ENCODE measurements around the gene OARD1.
A peak's percentile ranks its signal among the peaks of the same experiment; 100 is the strongest.
"Not testable (repeated sequence)": the region's sequence is repeated elsewhere in the genome, so short reads cannot be mapped to it uniquely, and the experiment has no call there.

Gene OARD1, protein sequence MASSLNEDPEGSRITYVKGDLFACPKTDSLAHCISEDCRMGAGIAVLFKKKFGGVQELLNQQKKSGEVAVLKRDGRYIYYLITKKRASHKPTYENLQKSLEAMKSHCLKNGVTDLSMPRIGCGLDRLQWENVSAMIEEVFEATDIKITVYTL

DNA sequence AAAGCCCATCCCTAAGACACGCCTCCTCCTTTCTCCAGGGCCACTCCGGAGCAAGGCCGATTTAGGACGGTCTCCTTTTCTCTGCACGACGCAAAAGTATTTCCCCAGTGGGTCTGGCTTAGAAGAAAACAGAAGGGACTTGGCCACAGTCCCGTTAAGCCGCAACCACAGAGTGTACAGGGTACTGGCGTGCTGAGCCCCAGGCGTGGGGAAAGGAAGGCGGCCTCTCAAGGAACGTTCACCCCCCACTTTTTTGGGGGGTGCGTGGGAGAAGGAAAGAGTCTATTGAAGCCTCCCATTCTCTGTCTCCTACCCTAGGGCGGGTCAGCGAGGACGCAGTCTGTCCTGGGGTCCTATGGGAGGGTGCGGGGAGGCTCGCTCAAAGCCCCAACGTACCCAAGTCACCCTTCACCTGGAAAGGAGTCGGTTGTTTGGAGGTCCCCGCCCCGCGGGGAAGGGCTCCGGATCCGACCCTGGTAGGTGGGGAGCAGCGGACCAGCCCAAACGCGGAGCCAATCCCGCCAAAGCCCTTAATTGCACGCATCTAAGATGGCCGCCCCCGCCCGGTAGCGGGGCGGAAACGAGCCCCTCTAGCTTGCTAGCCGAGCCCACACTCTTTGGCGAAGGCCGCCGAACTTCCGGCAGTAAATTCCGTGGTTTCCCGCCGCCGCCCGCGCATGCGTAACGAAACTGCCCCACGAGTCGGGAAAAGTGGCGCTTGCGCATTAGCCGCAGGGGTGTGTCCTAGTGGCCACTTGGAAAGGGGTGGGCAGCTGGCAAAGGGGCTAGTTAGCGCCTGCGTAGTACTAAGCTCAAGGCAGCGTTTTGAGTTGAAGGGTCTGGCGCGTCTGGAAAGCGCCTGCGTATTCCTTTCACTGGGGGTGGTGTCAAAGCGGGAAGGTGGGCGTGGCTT is at the start of gene OARD1:
OARD1 (minus strand) TSS at position 434 of the 913 bp plus-strand sequence. CDS start 722 bp downstream, outside the sequence.
- H3K4me3 ChIP-seq (replicated peaks in 1 of 2; ENCODE audit: low read depth in 2 of 2, low read length in 2 of 2) = peak within 1 kb of the TSS; percentile 84 to 97
- peak; percentile 92 to 100 for DNase-seq (ENCODE audit: low read depth in 2 of 2)
- TF ChIP-seq, protein P1, sequence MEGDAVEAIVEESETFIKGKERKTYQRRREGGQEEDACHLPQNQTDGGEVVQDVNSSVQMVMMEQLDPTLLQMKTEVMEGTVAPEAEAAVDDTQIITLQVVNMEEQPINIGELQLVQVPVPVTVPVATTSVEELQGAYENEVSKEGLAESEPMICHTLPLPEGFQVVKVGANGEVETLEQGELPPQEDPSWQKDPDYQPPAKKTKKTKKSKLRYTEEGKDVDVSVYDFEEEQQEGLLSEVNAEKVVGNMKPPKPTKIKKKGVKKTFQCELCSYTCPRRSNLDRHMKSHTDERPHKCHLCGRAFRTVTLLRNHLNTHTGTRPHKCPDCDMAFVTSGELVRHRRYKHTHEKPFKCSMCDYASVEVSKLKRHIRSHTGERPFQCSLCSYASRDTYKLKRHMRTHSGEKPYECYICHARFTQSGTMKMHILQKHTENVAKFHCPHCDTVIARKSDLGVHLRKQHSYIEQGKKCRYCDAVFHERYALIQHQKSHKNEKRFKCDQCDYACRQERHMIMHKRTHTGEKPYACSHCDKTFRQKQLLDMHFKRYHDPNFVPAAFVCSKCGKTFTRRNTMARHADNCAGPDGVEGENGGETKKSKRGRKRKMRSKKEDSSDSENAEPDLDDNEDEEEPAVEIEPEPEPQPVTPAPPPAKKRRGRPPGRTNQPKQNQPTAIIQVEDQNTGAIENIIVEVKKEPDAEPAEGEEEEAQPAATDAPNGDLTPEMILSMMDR (IDR thresholded peaks at IDR 0.05; ENCODE audit: low read depth, low read length) = no peak

DNA sequence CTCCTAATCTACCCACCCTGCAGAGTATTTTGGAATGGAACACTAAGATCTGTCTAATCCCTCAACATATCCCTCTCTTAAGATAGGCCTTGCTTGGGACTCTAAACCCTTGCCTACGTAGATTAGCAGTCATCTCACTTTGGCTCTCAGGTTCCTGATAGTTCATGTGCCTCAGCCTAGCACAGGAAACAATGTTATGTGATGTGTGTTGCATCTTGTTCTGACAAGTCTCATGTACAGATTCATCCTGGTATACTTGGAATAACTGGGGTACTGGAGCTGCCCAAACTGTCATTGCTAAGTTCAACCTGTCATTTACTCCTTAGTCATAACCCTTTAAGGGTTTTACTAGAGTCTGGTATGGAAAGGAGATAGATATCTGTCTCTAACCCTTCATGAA is 47.9 kb upstream of the OARD1 start:
- H3K4me3 ChIP-seq (replicated peaks in 1 of 2; ENCODE audit: low read depth in 2 of 2, low read length in 2 of 2) = no peak overlapping the region
- TF ChIP-seq, protein P1 (IDR thresholded peaks at IDR 0.05; ENCODE audit: low read depth, low read length) = no peak
- no peak for DNase-seq (ENCODE audit: low read depth in 2 of 2)

DNA sequence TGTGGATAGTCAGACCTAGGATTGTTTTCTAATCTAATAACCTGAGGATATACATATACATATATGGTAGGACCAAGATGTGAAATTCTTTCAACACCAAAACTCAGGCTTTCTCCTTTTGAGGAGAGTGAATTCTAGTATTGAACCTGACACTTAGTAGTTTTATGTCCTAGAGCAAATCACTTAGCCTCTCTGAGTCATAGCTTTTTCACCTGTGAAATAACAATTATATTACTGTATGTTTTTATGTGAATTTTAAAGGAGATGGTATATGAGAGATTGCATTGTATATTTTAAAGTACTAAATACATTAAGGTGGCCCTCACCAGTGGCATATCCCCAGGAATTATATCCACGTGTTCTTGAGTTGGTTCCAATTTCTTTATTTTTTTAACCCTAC is 47.4 kb upstream of the OARD1 start:
- no peak for DNase-seq (ENCODE audit: low read depth in 2 of 2)
- TF ChIP-seq, protein P1 (IDR thresholded peaks at IDR 0.05; ENCODE audit: low read depth, low read length) = no peak
- H3K4me3 ChIP-seq (replicated peaks in 1 of 2; ENCODE audit: low read depth in 2 of 2, low read length in 2 of 2) = no peak overlapping the region

DNA sequence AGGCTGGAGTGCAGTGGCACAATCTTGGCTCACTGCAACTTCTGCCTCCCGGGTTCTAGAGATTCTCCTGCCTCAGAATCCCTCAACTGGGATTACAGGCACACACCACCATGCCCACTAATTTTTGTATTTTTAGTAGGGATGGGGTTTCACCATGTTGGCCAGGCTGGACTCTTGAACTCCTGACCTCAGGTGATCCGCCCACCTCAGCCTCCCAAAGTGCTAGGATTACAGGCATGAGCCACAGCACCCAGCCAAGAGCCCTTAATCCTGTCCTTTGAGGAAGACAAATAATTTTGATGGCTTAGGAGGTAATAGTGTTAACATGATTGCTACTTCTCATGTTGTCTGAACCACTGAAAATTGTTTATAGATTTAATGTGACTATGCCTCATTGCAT is 42.9 kb upstream of the OARD1 start:
- not testable (repeated sequence) for DNase-seq (ENCODE audit: low read depth in 2 of 2); H3K4me3 ChIP-seq (replicated peaks in 1 of 2; ENCODE audit: low read depth in 2 of 2, low read length in 2 of 2)

DNA sequence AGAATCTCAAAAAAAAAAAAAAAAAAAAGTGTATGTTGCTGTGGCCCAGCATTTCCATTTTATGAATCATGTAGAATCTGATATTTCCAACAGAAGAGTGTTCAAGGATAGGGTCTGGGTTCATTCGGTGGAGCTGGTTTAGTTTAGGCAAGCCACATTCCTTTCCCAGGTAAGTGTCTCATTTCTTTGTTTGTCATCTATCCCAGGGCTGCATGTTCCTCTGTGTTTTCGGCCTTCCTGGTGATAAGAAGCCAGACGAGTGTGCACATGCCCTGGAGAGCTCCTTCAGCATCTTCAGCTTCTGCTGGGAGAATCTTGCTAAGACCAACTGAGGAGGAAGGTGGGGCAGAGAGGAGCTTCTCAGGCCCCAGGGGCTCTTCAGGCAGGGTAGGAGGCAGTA is 38.9 kb upstream of the OARD1 start:
- no peak overlapping the region for H3K4me3 ChIP-seq (replicated peaks in 1 of 2; ENCODE audit: low read depth in 2 of 2, low read length in 2 of 2)
- DNase-seq (ENCODE audit: low read depth in 2 of 2) = no peak
- TF ChIP-seq, protein P1 (IDR thresholded peaks at IDR 0.05; ENCODE audit: low read depth, low read length) = no peak

DNA sequence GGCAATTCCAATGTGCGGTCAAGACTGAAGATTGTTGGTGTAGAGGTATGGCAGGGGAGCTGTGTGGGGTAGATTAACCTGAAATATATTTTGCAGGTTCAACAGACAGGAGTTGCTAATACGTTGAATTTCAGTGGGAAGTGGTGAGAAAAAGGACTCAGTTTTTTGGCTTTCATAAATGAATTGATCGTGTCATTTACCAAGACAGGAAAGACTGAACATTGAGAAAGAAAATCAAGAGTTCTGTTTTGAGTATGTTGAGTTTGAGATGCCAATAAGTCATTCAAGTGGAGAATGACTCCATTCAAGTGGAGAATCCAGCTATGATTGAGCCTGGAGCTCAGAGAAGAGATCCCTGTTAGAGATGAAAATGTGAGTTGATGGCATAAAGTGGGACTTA is 31.7 kb upstream of the OARD1 start:
- TF ChIP-seq, protein P1 (IDR thresholded peaks at IDR 0.05; ENCODE audit: low read depth, low read length) = no peak
- H3K4me3 ChIP-seq (replicated peaks in 1 of 2; ENCODE audit: low read depth in 2 of 2, low read length in 2 of 2) = no peak overlapping the region
- no peak for DNase-seq (ENCODE audit: low read depth in 2 of 2)

DNA sequence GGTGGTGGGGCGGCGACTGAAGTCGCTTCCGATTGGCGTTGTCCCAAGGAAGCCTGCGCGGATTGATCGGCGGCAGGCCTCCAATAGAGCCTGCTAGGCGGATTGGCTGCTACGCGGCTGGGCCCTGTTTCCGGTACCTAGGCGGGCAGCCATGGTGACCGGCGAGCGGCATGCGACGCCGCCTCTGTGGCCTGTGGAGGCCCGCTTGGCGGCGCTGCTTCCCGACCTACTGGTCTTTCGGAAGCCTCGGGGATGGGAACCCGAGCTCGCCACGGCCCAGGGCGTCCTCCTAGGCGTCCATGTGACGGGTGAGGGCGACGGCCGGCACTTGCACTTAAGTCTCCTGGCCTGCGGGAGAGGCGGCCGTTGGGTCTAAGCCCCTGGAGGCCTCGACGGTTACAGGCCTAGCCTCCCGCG is 28.7 kb upstream of the OARD1 start:
- DNase-seq (ENCODE audit: low read depth in 2 of 2) = no peak
- TF ChIP-seq, protein P1 (IDR thresholded peaks at IDR 0.05; ENCODE audit: low read depth, low read length) = no peak
- no peak overlapping the region for H3K4me3 ChIP-seq (replicated peaks in 1 of 2; ENCODE audit: low read depth in 2 of 2, low read length in 2 of 2)

Measured in cardiac fibroblast (primary cell).